Natural killer cell (primary cell): ENCODE data around the gene PDE10A. TPM values are rescaled to one million over a fixed set of nuclear protein-coding genes. Genes with fewer than 3 reads are reported as not detected.

ENCODE experiments used
- ATAC-seq, 3 donors: fragments of 150-1000 bp in 2 of 3; fragments of 200-7000 bp in 1 of 3; cut with Tn5 transposase; 1 replicate in 1 of 3; 2 replicates in 2 of 3; pipeline ENCODE4 v1.10.0; 2021; ENCODE audit warnings: mild to moderate bottlenecking in 2 of 3, moderate library complexity in 2 of 3
- DNase-seq, 2 donors: peaks; one replicate each; pipeline versions ENCODE4 v3.0.0 to v3.0.0-alpha.2; 2013 to 2021; ENCODE audit warnings: mixed read lengths in 1 of 2
- H3K27ac ChIP-seq: one replicate; pipeline ENCODE4 v1.5.1; 2013; ENCODE audit warnings: mild to moderate bottlenecking, low read length
- H3K27me3 ChIP-seq: one replicate; pipeline ENCODE4 v1.6.1; 2013; ENCODE audit warnings: low read length; ENCODE audit not compliant: control insufficient read depth, insufficient read depth
- H3K36me3 ChIP-seq: one replicate; pipeline ENCODE4 v1.6.1; 2013; ENCODE audit warnings: low read length; ENCODE audit not compliant: control insufficient read depth, insufficient read depth
- H3K4me1 ChIP-seq: one replicate; pipeline ENCODE4 v1.6.1; 2013; ENCODE audit warnings: low read length; ENCODE audit not compliant: control insufficient read depth, insufficient read depth
- H3K4me3 ChIP-seq: one replicate; pipeline ENCODE4 v1.5.1; 2013; ENCODE audit warnings: low read length
- H3K9me3 ChIP-seq: one replicate; pipeline ENCODE4 v1.6.1; 2013; ENCODE audit warnings: low read length; ENCODE audit not compliant: control insufficient read depth, insufficient read depth
- H3K27ac Mint-ChIP-seq, 2 donors: one replicate each; pipeline ENCODE4 v1.8.0; 2022; ENCODE audit warnings: mild to moderate bottlenecking in 2 of 2, mixed read lengths in 2 of 2, moderate library complexity in 1 of 2
- H3K27me3 Mint-ChIP-seq, 2 donors: one replicate each; pipeline ENCODE4 v1.8.0; 2022; ENCODE audit warnings: low read depth in 2 of 2, mixed read lengths in 2 of 2
- H3K36me3 Mint-ChIP-seq: one replicate; pipeline ENCODE4 v1.8.0; 2022; ENCODE audit warnings: mixed read lengths
- H3K4me1 Mint-ChIP-seq, 2 donors: one replicate each; pipeline ENCODE4 v1.8.0; 2022; ENCODE audit warnings: mixed read lengths in 2 of 2
- H3K4me3 Mint-ChIP-seq: one replicate; pipeline ENCODE4 v1.8.0; 2022; ENCODE audit warnings: mild to moderate bottlenecking, moderate library complexity, mixed read lengths
- H3K9me3 Mint-ChIP-seq, 2 donors: one replicate each; pipeline ENCODE4 v1.8.0; 2022; ENCODE audit warnings: mixed read lengths in 2 of 2
- CTCF ChIP-seq: fragments of 200-600 bp; IDR thresholded peaks from one replicate; pipeline ENCODE4 v1.8.0; 2022; ENCODE audit warnings: antibody characterized with exemption
- WGBS: methylation state at CpG from one replicate; pipeline ENCODE4 v1.1.7; 2013; ENCODE audit warnings: missing lambda C conversion rate; ENCODE audit not compliant: insufficient coverage; 5-methylcytosine and 5-hydroxymethylcytosine counted together
- intact Hi-C: fragments of 100-400 bp; cut with micrococcal nuclease; formaldehyde crosslinking; loops from one replicate; pipeline ENCODE4 v1.14.2; 2022
- total RNA-seq, 4 donors: library from RNA; stranded (reverse); fragments of 120-200 nt in 1 of 4; gene quantifications; one replicate each; pipeline versions ENCODE4 v1.2.3 to v1.2.4, GENCODE V29; 2013 to 2022

Gene PDE10A
- total RNA-seq, 3 donors from 2014 or later (not counting 1 experiment from before 2014, with no cell fraction given), result not detected

- no peak overlapping the region for H3K27ac Mint-ChIP-seq
These were observed 206.8 kb downstream of the PDE10A start for GRCh38 chr6:165456286-165456685.

GRCh38 chr6:165455488-165455887 lies 207.6 kb downstream of the PDE10A start:
- Histone ChIP-seq H3K27ac (no peak overlapping the region), H3K36me3 (no peaks in the 10 kb centered on the region), H3K9me3 (no peaks in the 10 kb centered on the region), H3K4me3 (no peak overlapping the region), H3K27me3 (no peaks in the 10 kb centered on the region), H3K4me1 (no peaks in the 10 kb centered on the region)
- no peaks in the 10 kb centered on the region for H3K27me3 Mint-ChIP-seq
- no peak overlapping the region for H3K4me3 Mint-ChIP-seq
- no peaks in the 10 kb centered on the region for H3K4me1 Mint-ChIP-seq
- no peak for ATAC-seq
- intact Hi-C loops, result no loop called here
- no peak overlapping the region for H3K27ac Mint-ChIP-seq
- peaks cover 12 to 13% of the 10 kb centered on the region in 2 donors for H3K9me3 Mint-ChIP-seq
- WGBS, result 79% methylated on average over 3 of the region's 3 CpGs
- TF ChIP-seq CTCF, result no peak
- DNase-seq, result no peak
- no peaks in the 10 kb centered on the region for H3K36me3 Mint-ChIP-seq

More at GRCh38 chr6:165456286-165456685, 206.8 kb downstream of the PDE10A start:
- Histone ChIP-seq H3K9me3 (no peaks in the 10 kb centered on the region), H3K27ac (no peak overlapping the region), H3K36me3 (no peaks in the 10 kb centered on the region), H3K4me3 (no peak overlapping the region), H3K4me1 (no peaks in the 10 kb centered on the region), H3K27me3 (no peaks in the 10 kb centered on the region)
- DNase-seq (no peak), ATAC-seq (no peak)
- TF ChIP-seq CTCF, result no peak
- intact Hi-C loops, result no loop called here
- peaks cover 12 to 13% of the 10 kb centered on the region in 2 donors for H3K9me3 Mint-ChIP-seq
- H3K4me3 Mint-ChIP-seq, result no peak overlapping the region
- 43% methylated on average over 1 of the region's 3 CpGs for WGBS
- H3K4me1 Mint-ChIP-seq, result no peaks in the 10 kb centered on the region
- no peaks in the 10 kb centered on the region for H3K27me3 Mint-ChIP-seq
- H3K36me3 Mint-ChIP-seq, result no peaks in the 10 kb centered on the region

- Mint-ChIP-seq H3K36me3 (no peaks in the 10 kb centered on the region), H3K4me3 (no peak overlapping the region), H3K4me1 (no peaks in the 10 kb centered on the region), H3K27ac (no peak overlapping the region), H3K27me3 (no peaks in the 10 kb centered on the region), H3K9me3 (peaks cover 8% of the 10 kb centered on the region in 2 donors)
- Histone ChIP-seq H3K27ac (no peak overlapping the region), H3K36me3 (no peaks in the 10 kb centered on the region), H3K4me3 (no peak overlapping the region), H3K27me3 (no peaks in the 10 kb centered on the region), H3K9me3 (no peaks in the 10 kb centered on the region), H3K4me1 (no peaks in the 10 kb centered on the region)
- WGBS, result 83% methylated on average over 2 of the region's 2 CpGs
- no peak for TF ChIP-seq CTCF
- DNase-seq, result no peak
- intact Hi-C loops, result no loop called here
- no peak for ATAC-seq
These were observed 209.6 kb downstream of the PDE10A start for GRCh38 chr6:165453395-165453794.

- Mint-ChIP-seq H3K27me3 (no peaks in the 10 kb centered on the region), H3K4me1 (no peaks in the 10 kb centered on the region), H3K36me3 (no peaks in the 10 kb centered on the region), H3K9me3 (peaks cover 8% of the 10 kb centered on the region in 2 donors), H3K4me3 (no peak overlapping the region), H3K27ac (no peak overlapping the region)
- Histone ChIP-seq H3K4me3 (no peak overlapping the region), H3K27ac (no peak overlapping the region), H3K36me3 (no peaks in the 10 kb centered on the region), H3K9me3 (no peaks in the 10 kb centered on the region), H3K4me1 (no peaks in the 10 kb centered on the region), H3K27me3 (no peaks in the 10 kb centered on the region)
- 91% methylated on average over 2 of the region's 2 CpGs for WGBS
- ATAC-seq, result no peak
- no peak for TF ChIP-seq CTCF
- intact Hi-C loops, result no loop called here
- DNase-seq, result no peak
These were observed 211.2 kb downstream of the PDE10A start for GRCh38 chr6:165451838-165452237.
